Measurements from ENCODE around the gene C9orf152. TPM values are rescaled to one million over a fixed set of nuclear protein-coding genes. Genes with fewer than 3 reads are reported as not detected.
A peak's percentile ranks its signal among the peaks of the same experiment; 100 is the strongest.

C9orf152 gene
- total and polyA plus RNA-seq, 8 donors: 0.85 to 8.9 (median 2.6) TPM

DNA sequence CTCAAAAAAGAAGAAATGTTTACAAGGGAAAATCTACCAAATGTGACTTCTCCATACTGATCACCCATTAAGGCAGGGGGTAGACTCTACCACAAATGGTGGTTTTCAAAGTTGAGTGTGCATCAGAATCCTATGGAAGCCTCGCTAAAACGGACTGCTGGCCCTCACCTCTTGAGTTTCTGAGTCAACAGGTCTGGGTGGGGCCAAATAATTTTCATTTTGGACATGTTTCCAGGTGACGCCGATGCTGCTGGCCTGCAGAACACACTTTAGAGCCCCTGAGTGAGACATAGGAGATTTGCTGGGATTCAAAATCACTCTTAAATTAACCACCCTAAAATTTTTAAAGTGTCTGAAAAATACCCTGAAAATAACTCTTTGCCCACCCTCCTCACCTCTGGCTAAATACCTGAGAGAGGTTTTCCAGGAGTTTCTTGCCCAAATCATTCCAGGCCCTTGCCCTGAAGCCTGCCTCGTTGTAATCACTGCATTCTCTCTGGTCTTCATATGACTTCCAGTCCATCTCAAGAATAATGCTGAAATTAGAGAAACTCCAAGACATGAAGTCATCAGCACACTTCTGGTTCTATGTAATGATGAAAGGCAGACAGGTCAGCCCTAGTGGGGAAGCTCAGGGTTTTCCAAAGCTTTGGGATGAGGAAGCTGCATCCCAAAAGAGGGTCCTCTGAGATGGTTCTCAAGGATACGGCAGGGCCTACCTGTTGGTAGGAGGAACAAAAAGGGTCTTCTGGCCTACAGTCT lies 18.2 kb downstream of the C9orf152 start:
- ATAC-seq: no peak
- Histone ChIP-seq H3K27ac (peak overlapping the region in 3 of 4 donors; percentile 47 to 76 (median 70)), H3K9me3 (no peaks in the 10 kb centered on the region), H3K4me3 (no peak overlapping the region), H3K4me1 (peaks cover 38 to 54% (median 54%) of the 10 kb centered on the region in 3 donors), H3K36me3 (no peaks in the 10 kb centered on the region), H3K27me3 (no peaks in the 10 kb centered on the region)
- DNase-seq: no peak
- no peak for FAIRE-seq
- 65 to 88% methylated on average over 6 of the region's 6 CpGs for WGBS, 2 donors
- no peak for TF ChIP-seq CTCF (IDR thresholded peaks at IDR 0.05)
- intact Hi-C loops (cut with DNase I): no loop called here

- no peak overlapping the region for H3K4me3 ChIP-seq
- 12 to 13% methylated on average over 4 of the region's 4 CpGs for WGBS, 2 donors
- H3K27ac ChIP-seq: peak overlapping the region; percentile 47 to 76 (median 60)
- intact Hi-C loops (cut with DNase I): no loop called here
- ATAC-seq (peak; percentile 79 to 91 (median 85)), DNase-seq (peak in 5 of 6 donors; percentile 62 to 79 (median 66)), FAIRE-seq (no peak)
- H3K9me3 ChIP-seq: no peaks in the 10 kb centered on the region
- H3K36me3 ChIP-seq: no peaks in the 10 kb centered on the region
- no peak for TF ChIP-seq CTCF (IDR thresholded peaks at IDR 0.05)
- H3K27me3 ChIP-seq: no peaks in the 10 kb centered on the region
- peaks cover 37 to 48% (median 47%) of the 10 kb centered on the region in 3 donors for H3K4me1 ChIP-seq
Observed at GRCh38 chr9:110188991-110189390, 19.0 kb downstream of the C9orf152 start.

- WGBS, 2 donors: 67 to 87% methylated on average over 4 of the region's 4 CpGs
- Histone ChIP-seq H3K4me1 (peaks cover 31 to 48% (median 47%) of the 10 kb centered on the region in 3 donors), H3K9me3 (no peaks in the 10 kb centered on the region), H3K27ac (peak overlapping the region in 2 of 4 donors; percentile 70 to 76), H3K36me3 (no peaks in the 10 kb centered on the region), H3K27me3 (no peaks in the 10 kb centered on the region), H3K4me3 (no peak overlapping the region)
- no peak for DNase-seq
- FAIRE-seq: no peak
- ATAC-seq: no peak
- TF ChIP-seq CTCF (IDR thresholded peaks at IDR 0.05): no peak
- intact Hi-C loops (cut with DNase I): no loop called here
Observed at GRCh38 chr9:110188101-110188500, 19.9 kb downstream of the C9orf152 start.

DNA sequence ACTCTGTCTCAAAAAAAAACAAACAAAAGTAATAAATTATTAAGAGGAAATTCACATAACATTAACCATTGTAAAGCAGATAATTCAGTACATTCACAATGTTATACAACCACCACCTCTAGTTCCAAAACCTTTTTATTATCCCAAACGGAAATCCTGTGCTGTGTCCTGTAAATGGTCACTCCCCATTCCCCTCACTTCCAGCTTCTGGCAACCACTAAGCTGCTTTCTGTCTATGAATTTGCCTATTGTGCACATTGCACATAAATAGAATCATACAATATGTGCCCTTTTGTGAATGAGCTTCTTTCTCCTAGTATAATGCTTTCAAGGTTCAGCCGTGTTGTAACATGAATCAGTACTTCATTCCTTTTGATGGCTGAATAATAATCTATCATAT lies 20.8 kb downstream of the C9orf152 start:
- TF ChIP-seq CTCF (IDR thresholded peaks at IDR 0.05): no peak
- no peak overlapping the region for H3K27ac ChIP-seq
- no peak for FAIRE-seq

GRCh38 chr9:110186254-110186653 lies 21.7 kb downstream of the C9orf152 start:
- peaks cover 18 to 42% (median 40%) of the 10 kb centered on the region in 3 donors for H3K4me1 ChIP-seq
- WGBS, 2 donors: 92 to 95% methylated on average over 2 of the region's 2 CpGs
- H3K4me3 ChIP-seq: no peak overlapping the region
- H3K27me3 ChIP-seq: no peaks in the 10 kb centered on the region
- no peak for TF ChIP-seq CTCF (IDR thresholded peaks at IDR 0.05)
- H3K36me3 ChIP-seq: no peaks in the 10 kb centered on the region
- H3K9me3 ChIP-seq: no peaks in the 10 kb centered on the region
- intact Hi-C loops (cut with DNase I): no loop called here
- H3K27ac ChIP-seq: no peak overlapping the region
- DNase-seq (no peak), FAIRE-seq (no peak), ATAC-seq (no peak)

More for the DNA sequence above, 20.8 kb downstream of the C9orf152 start:
- H3K36me3 ChIP-seq: no peaks in the 10 kb centered on the region
- 80 to 85% methylated on average over 2 of the region's 2 CpGs for WGBS, 2 donors
- DNase-seq (no peak), ATAC-seq (no peak)
- H3K4me1 ChIP-seq: peaks cover 25 to 47% (median 42%) of the 10 kb centered on the region in 3 donors
- H3K4me3 ChIP-seq: no peak overlapping the region
- H3K9me3 ChIP-seq: no peaks in the 10 kb centered on the region
- intact Hi-C loops (cut with DNase I): no loop called here
- no peaks in the 10 kb centered on the region for H3K27me3 ChIP-seq

All from pancreas (tissue), 10 donors.